ENCODE measurements around the gene SLC22A15. TPM values are rescaled to one million over a fixed set of nuclear protein-coding genes. Genes with fewer than 3 reads are reported as not detected.

The SLC22A15 gene
- total RNA-seq, 3 donors from 2014 or later (not counting 1 experiment from before 2014, with no cell fraction given), result 6.0 to 9.2 (median 6.3) TPM

DNA sequence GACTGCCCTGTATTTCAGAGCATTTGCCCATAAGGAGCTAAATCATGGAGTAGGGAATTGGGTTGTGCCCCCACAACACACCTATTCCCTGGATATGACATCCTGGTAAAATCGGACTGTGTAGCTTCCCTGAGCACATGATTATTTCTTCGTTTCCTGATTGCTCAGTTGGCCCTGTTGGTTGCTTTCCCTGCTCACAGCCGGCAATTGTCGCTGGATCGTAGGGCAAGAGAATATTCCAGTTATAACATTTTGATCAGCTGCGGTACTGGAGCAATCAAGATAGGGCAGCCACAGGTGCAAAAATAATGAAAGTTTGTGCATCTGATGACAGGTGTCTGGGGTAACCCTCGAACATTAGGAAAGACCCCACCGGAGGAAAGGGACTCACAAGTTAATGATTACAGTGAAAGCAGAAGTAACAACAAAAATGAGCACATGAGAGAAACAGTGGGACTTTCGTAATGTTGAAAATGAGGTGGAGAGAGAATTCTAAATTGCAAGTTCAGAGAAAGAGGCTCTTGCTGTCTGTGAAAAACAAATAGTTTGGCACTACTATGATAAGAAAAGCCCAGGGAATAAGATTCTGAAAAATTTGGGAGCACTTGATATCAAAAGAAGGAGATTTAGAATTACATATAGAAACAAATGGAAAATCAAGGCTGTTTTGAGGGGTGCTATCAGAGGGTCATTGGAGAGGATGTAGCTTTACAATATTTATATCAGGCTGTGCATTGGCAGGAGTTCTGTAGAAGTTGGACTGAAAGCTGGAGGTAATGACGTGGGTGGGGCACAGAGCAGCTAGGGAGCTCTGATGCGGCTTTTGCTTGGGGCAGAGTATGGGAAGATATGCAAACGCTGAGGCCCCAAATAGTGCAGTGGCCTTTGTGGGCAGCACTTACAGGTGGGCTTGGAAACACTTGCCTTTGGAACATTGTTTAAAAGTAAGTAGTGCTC lies 134.5 kb downstream of the SLC22A15 start, which contains the start of gene MAB21L3:
Gene MAB21L3 (plus strand): TSS at position 833 of the 957 bp plus-strand sequence. CDS start 1,217 bp downstream, outside the sequence.
- Histone ChIP-seq H3K9me3 (ENCODE audit: control insufficient read depth, insufficient read depth, low read length) (no peaks in the 10 kb centered on the region), H3K27me3 (ENCODE audit: control insufficient read depth, insufficient read depth, low read length) (no peaks in the 10 kb centered on the region), H3K4me1 (ENCODE audit: control insufficient read depth, insufficient read depth, low read length) (no peaks in the 10 kb centered on the region), H3K4me3 (ENCODE audit: low read length) (no peak within 1 kb of the TSS), H3K36me3 (ENCODE audit: control insufficient read depth, insufficient read depth, low read length) (no peaks in the 10 kb centered on the region), H3K27ac (ENCODE audit: low read length) (no peak within 1 kb of the TSS)
- Mint-ChIP-seq H3K27ac (no peak within 1 kb of the TSS), H3K27me3 (ENCODE audit: low read depth in 2 of 2) (peaks cover 16 to 46% of the 10 kb centered on the region in 2 donors), H3K4me3 (no peak within 1 kb of the TSS), H3K4me1 (no peaks in the 10 kb centered on the region), H3K9me3 (no peaks in the 10 kb centered on the region), H3K36me3 (no peaks in the 10 kb centered on the region)
- no peak for DNase-seq
- ATAC-seq, result no peak
- intact Hi-C loops (cut with micrococcal nuclease), result no loop called here
- TF ChIP-seq, protein P1, sequence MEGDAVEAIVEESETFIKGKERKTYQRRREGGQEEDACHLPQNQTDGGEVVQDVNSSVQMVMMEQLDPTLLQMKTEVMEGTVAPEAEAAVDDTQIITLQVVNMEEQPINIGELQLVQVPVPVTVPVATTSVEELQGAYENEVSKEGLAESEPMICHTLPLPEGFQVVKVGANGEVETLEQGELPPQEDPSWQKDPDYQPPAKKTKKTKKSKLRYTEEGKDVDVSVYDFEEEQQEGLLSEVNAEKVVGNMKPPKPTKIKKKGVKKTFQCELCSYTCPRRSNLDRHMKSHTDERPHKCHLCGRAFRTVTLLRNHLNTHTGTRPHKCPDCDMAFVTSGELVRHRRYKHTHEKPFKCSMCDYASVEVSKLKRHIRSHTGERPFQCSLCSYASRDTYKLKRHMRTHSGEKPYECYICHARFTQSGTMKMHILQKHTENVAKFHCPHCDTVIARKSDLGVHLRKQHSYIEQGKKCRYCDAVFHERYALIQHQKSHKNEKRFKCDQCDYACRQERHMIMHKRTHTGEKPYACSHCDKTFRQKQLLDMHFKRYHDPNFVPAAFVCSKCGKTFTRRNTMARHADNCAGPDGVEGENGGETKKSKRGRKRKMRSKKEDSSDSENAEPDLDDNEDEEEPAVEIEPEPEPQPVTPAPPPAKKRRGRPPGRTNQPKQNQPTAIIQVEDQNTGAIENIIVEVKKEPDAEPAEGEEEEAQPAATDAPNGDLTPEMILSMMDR (IDR thresholded peaks at IDR 0.05), result no peak
- WGBS (ENCODE audit: insufficient coverage), result 70% methylated on average over 12 of the region's 12 CpGs

DNA sequence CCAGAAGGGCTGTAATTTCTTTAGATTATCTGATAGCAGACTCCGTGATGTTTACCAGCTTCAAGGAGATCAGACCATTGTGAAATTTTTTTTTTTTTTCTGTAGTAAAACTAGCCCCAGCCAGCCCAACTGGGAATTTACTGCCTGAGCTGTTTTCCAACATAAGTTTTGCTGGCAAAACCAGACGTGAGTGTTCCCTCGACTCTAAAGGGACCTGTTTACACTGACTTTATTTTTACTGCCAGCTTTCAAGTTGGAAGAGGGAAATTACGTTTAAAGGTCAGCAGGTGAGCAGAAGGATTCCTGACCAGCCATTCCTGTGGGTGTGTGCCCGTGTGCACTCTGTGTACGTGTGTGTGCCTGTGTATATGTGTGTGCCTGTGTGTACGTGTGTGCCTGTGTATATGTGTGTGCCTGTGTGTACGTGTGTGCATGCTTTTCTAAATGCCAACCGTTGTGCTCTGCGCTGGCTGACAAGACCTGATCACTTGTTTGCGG lies 135.3 kb downstream of the SLC22A15 start:
- no peaks in the 10 kb centered on the region for H3K36me3 ChIP-seq (ENCODE audit: control insufficient read depth, insufficient read depth, low read length)
- Mint-ChIP-seq H3K36me3 (no peaks in the 10 kb centered on the region), H3K9me3 (no peaks in the 10 kb centered on the region), H3K4me3 (no peak overlapping the region), H3K27ac (no peak overlapping the region), H3K27me3 (ENCODE audit: low read depth in 2 of 2) (peaks cover 16 to 46% of the 10 kb centered on the region in 2 donors), H3K4me1 (no peaks in the 10 kb centered on the region)
- no peak overlapping the region for H3K4me3 ChIP-seq (ENCODE audit: low read length)
- no peak overlapping the region for H3K27ac ChIP-seq (ENCODE audit: low read length)
- TF ChIP-seq, protein P1 (IDR thresholded peaks at IDR 0.05), result no peak
- no peaks in the 10 kb centered on the region for H3K4me1 ChIP-seq (ENCODE audit: control insufficient read depth, insufficient read depth, low read length)
- DNase-seq (no peak), ATAC-seq (no peak)
- no peaks in the 10 kb centered on the region for H3K9me3 ChIP-seq (ENCODE audit: control insufficient read depth, insufficient read depth, low read length)
- no peaks in the 10 kb centered on the region for H3K27me3 ChIP-seq (ENCODE audit: control insufficient read depth, insufficient read depth, low read length)
- intact Hi-C loops (cut with micrococcal nuclease), result no loop called here
- WGBS (ENCODE audit: insufficient coverage), result 90% methylated on average over 11 of the region's 11 CpGs

DNA sequence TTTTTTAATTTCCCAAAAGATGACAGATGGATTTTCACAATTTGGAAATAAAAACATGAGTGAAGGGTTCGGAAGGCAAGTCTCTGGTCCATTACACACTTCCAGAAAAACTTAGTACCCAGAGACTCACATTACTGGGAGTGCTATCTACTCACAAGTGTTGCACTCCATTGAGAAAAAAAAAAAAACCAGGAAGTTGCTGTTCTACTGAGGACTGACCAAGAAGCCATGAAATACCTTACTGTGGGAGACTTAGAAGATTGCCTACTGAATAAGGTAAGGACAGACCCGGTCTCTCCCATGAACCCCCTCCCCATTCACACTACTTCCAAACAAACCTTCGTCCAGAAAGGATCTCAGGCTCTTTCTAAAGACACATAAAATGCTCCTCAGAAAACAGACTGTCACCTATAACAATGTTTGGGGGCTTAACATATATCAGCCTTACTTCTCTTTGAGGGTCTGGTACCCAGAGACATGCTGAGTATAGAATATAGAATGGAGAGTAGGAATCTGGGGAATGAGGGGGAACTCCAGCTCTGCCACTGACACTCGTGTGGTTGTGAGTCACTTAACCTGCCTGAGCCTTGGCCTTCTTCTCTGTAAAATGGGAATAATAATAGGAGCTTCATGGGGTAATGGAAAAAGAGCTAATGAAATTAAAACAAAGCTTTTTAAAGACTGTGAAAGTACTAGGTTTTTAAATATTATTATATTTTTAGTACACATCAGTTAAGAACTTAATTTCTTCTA lies 136.3 kb downstream of the SLC22A15 start:
- Histone ChIP-seq H3K4me3 (ENCODE audit: low read length) (no peak overlapping the region), H3K36me3 (ENCODE audit: control insufficient read depth, insufficient read depth, low read length) (no peaks in the 10 kb centered on the region), H3K4me1 (ENCODE audit: control insufficient read depth, insufficient read depth, low read length) (no peaks in the 10 kb centered on the region), H3K9me3 (ENCODE audit: control insufficient read depth, insufficient read depth, low read length) (no peaks in the 10 kb centered on the region), H3K27me3 (ENCODE audit: control insufficient read depth, insufficient read depth, low read length) (no peaks in the 10 kb centered on the region), H3K27ac (ENCODE audit: low read length) (no peak overlapping the region)
- H3K9me3 Mint-ChIP-seq, result no peaks in the 10 kb centered on the region
- intact Hi-C loops (cut with micrococcal nuclease), result no loop called here
- H3K4me1 Mint-ChIP-seq, result no peaks in the 10 kb centered on the region
- no peak overlapping the region for H3K4me3 Mint-ChIP-seq
- TF ChIP-seq, protein P1 (IDR thresholded peaks at IDR 0.05), result no peak
- no peak for ATAC-seq
- no peak overlapping the region for H3K27ac Mint-ChIP-seq
- H3K36me3 Mint-ChIP-seq, result no peaks in the 10 kb centered on the region
- H3K27me3 Mint-ChIP-seq (ENCODE audit: low read depth in 2 of 2), result peaks cover 16 to 45% of the 10 kb centered on the region in 2 donors
- WGBS (ENCODE audit: insufficient coverage), result 80% methylated on average over 3 of the region's 4 CpGs
- no peak for DNase-seq
